GM19023 (cell line): ENCODE results near the gene FGGY.
"Not testable (repeated sequence)": the region's sequence is repeated elsewhere in the genome, so short reads cannot be mapped to it uniquely, and the experiment has no call there.

Experiments used
- ATAC-seq: cut with Tn5 transposase; IDR thresholded peaks from one replicate; pipeline ENCODE4 v1.9.1; 2021; ENCODE audit warnings: mild to moderate bottlenecking, moderate library complexity; ENCODE audit not compliant: unreplicated experiment

FGGY gene

DNA sequence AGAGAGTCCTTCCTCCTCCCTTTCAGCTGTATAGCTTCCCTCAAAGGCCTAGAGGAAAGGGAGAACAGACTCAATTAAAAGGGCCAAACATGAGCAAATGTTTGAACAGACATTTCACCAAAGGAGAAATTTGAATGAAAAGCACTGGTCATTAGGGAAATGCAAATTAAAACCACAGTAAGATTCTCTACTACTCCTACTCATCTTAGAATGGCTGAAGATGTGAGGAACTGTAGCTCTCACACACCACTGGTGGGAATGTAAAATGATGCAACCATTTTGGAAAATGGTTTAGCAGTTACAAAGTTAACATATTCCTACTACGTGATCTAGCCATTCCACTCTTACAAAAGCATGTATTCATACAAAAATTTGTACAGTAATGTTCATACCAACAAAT, 264.9 kb downstream of the FGGY start:
- no peak for ATAC-seq

DNA sequence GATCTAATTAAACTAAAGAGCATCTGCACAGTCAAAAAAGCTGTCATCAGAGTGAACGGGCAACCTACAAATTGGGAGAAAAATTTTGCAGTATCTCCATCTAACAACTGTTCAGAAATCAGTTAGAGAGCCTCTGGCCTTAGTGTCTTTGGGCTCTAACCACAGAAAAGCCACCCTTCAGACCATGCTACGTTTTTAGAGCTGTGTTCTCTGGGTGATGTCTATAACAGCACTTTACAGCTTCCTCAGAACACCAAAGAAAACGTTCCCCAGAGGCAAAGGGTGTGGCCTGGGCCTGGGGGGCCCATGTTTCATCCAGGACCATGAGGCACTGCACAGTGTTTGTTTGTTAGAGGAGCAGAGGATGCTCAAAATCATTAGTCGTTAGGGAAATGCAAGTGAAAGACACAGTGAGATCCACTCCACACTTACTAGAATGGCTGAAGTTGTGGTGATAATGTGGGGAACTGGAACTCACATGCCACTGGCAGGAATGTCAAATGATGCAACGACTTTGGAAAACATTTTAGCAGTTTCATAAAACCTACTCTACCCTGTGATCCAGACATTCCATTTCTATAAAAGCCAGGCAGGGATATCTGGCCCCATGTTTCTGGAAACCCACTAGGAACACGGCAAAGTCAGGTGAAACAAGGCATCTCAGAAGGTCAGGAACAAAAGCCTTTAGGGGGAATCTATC, 267.4 kb downstream of the FGGY start:
- ATAC-seq: no peak

DNA sequence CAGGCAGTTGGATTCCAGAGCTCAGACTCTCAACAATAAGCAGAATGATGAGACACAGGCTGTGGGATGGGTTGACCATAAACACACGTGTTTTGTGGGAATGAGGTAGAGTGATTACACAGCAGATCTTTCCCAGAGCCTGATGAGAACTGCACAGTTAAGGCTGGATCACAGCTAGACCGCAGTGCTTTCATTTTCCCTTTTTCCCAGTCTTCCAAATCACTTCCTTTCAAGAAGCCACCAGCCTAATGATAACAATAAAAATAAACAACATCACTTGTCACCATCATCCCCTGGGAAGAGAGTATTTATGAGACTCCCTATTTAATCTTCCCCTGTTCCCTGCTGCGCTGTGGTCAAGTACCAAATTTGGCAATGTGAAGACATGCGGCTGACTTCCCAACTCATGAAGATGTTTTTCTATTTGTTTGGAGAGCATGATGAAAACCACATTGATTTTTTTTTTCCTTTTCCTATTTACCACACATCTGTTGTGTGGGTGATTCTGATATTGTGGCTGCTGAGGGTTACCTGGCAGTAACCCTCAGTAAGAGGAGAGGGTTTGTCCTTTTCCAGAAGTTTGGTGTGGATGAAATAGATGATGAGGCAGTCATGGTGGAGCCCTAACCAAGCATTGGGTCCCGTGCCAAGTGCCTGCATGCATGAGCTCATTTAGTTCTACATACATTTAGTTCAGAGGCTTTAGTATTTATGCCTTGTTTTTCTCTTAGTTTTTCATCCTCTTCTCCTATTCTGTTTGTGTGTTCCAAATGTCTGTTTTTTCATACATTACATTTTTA, 268.9 kb downstream of the FGGY start:
- ATAC-seq: no peak

DNA sequence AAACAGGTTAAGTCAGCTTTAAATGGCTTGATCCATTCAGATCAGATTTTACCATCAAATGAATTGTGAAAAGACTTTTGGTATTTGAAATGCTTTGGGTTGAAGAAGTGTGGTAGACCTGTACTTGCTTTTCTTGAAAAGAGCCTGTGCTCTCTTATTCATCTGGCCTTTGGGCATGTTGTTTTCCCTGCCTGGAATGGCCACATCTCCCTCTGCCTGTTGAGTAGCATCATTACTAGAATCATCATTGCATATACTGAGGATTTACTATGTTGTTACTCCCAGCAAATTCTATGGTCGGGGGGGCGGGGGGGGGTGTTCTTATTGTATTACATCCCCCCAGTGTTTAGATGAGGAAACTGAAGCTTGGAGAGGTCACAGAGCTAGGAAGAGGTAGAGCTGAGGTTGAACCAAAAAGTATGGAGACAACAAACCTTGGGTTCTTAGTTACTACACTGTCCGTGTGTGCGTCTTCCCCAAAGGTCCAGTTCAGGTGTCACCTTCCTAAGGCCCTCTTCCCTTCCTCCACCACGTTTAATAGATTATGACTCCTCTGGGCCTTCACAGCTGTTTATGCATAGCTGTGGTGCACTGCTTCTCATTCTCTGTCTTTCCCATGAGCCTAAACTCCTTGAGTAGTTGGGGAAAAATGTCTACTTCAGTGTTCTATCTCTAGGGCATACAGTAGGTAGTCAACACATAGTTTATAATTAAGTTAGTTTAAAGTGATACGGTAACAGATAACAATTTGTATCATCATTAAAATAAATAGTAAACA, 271.5 kb downstream of the FGGY start:
- ATAC-seq: no peak

DNA sequence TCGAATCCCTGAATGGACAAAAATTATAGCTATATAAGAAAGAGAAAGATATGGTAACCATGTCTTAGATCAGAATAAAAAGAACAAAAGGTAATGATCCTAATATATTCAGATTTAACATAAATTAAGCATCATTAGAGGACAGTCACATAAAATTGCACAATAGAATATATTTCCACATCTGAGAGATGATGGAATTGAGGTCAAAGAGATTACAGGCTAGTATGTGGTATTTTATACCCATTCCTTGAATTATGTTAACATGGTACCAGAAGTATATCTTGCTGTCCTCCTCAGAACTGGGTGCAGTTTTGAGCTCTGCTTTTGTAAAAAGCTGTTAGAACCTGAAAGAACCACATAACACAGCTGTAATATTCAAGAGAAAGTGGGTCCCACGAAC, 272.3 kb downstream of the FGGY start:
- ATAC-seq: no peak

DNA sequence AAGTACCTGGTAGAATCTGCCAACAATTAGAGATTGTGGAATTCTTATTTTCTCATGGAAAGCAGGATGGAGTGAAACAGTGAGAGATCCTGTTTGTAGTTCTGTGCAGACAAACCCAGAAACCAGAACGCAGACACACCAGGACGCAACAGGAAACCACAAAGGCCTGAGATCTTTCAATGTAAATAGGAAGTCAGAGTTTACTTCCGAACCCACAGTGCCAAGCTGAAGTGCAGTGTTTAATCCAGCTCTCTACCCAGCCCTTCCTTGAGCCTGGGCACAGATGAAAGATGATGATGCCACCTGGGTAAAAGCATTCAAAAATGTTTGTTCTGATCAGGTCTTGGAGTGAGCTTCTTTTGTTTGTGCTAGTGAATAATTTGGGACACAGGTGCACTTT, 273.6 kb downstream of the FGGY start:
- no peak for ATAC-seq

DNA sequence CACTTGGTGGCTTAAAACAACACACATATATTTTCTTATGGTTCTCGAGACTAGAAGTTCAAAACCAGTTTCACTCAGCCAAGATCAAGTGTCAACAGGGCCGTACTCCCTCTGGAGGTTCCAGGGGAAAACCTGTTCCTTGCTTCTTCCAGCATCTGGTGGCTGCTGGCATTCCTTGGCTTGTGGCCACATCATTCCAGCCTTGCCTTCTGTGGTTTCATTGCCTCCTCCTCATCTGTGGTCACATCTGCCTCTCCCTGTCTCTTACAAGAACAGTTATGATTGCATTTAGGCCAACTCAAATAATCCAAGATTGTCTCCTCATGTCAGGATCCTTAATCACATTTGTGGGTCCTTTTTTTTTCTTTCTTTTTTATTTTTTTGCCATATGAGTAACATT, 277.2 kb downstream of the FGGY start:
- no peak for ATAC-seq

DNA sequence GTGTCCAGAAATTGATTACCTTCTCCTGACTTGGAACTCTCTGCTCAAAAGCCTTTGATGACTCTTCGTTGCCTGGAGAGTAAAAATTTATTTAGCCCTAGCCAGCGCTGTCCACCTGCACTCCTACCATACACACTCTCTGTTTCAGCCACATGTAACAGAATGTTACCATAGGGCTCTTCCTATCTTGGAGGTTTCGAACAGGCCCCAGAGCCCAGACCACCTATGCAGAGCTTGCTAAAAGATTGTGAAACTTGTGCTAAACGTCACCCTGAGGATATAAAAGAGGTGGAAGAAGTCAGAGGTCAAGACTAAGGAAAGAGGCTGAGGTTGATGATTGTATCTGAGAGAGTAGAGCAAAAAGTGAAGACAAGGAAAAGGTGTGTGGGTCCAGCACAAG, 280.9 kb downstream of the FGGY start:
- peak; percentile 62 for ATAC-seq

DNA sequence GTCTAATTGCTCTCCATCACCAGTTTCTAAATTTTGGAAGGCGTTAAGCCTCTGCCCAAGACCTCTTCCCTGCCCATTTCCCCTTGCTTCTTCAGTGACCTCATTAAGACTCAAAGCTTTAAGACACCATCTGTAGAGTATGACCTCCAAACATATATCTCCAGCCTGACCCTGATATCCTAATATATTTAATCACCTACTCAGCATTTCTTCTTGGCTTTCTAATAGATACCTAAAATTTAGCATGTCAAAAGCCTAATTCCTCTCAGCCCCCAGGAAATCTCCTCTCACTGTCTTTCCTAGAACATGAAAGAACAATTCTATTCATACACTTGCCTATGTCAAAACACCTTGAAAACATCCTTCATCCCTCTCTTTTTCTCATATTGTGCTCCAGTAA, 282.3 kb downstream of the FGGY start:
- ATAC-seq: no peak

DNA sequence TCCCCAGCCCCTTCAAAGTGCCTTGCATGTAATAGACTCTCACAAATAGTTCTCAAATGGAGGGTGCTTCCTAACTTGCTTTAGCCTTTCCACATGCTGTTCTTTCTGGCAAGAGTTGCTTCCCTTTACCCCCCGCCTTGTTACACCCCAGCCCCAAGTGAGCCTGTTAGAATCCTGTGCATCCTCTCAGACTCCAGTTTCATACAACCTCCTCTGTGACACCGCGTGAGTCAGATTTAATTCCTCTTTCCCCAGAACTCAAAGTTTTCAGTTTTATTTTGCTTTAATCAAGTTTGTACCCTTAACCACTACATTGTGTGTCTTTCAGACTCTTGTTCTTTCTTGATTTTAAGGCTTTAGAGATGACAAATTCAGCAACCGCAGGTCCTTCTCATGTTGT, 283.4 kb downstream of the FGGY start:
- ATAC-seq: no peak

DNA sequence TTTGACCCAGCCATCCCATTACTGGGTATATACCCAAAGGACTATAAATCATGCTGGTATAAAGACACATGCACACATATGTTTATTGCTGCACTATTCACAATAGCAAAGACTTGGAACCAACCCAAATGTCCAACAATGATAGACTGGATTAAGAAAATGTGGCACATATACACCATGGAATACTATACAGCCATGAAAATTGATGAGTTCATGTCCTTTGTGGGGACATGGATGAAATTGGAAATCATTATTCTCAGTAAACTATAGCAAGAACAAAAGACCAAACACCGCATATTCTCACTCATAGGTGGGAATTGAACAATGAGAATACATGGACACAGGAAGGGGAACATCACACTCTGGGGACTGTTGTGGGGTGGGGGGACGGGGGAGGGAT, 295.5 kb downstream of the FGGY start:
- ATAC-seq: not testable (repeated sequence)

DNA sequence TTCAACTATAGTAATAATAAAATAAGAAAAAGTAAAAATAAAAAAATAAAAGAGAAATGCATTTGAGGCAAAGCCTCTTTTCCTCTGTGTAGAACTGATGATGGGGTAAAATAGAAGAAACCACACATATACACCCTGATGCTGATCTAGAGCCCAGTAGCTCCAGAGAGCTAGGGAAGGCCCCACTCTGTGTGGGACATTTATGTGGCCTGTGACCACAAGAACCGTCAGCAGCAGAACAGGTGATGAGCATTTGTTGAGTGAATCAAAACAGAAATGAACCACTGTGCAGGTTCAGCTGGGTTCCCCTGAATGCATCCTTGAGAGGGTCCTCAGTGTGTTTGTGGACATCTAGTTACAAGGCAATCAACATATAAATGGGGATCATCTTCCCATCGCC, 296.0 kb downstream of the FGGY start:
- no peak for ATAC-seq

DNA sequence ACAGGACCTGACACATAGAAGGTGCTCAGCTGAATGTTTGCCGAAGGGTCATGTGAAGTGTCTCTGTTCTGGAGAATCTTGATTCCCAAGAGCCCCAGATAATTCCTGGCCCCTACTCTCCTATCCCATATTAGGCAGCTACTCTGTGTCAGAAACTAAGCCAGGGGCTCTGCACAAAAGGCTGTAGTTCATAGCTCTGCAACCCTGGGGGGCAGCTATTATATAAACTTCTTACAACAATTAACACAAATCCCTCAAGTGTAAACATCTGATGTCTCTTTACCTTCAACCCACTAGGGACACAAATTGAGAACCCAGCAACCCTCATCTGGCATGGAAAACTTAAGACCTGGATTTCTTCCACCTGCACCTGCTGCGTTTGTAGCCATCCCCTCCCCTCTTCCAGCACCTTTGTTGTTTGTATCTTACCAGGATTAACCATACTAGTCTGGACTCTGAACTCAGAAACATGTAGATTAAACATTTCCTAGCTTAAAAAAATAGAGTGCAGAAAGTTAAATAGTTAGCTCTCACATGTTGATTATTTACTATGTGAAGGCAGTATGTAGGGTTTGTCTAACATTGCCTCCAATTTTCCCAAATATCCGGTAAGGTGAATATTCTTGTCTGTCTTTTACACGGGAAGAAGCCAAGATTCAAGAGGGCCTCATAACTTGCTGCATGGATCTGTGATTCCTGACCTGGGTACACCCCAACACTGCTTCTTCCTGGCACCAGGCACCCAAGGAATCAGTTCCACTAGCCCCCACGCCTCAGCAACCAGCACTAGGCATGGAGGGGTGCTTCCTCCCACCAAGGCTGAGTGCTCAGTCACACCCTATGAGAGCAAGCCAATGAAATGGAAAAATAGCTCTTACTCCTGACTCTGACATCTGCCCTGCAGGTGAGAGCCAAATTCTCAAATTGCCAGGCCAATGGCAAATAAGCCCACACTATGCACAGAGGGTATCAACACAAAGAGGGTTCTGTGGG, 297.2 kb downstream of the FGGY start:
- ATAC-seq: no peak

DNA sequence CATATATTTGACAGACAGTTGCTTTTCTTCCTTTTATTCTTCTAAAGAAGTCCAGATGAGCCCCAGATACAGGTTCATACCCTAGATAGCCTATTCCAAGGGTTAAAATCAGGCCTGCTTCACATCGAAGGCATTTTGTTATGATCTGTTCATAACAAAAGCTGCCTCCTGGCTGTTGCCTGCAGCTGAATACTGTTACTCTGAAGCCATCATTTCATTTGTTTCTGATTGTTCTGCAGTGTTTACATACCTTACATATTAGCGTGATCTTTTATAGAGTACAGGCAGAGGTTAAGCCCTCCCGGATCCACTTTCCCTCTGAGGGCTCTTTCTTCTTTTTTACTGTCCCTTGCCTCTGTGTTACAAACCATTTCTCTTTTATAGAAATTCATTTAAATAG, 298.9 kb downstream of the FGGY start:
- no peak for ATAC-seq

DNA sequence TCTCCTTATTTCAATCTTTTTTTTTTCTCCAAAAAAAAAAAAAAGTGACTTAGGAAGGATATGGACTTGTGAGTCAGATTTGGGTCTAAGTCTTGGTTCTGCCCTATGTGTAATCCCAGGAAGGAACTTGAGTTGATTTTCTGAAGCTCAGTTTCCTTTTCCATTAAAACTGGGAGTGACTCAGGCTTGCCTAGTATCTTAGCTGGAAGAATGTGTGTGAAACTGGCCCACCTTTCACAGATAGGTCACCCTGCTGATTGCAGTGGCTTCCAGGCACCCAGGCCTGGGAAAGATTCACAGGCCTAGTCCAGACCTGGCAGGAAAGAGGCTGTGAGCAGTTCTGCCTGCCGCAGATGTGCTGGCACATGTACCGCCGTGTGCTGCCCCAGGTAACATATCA, 299.5 kb downstream of the FGGY start:
- ATAC-seq: no peak

DNA sequence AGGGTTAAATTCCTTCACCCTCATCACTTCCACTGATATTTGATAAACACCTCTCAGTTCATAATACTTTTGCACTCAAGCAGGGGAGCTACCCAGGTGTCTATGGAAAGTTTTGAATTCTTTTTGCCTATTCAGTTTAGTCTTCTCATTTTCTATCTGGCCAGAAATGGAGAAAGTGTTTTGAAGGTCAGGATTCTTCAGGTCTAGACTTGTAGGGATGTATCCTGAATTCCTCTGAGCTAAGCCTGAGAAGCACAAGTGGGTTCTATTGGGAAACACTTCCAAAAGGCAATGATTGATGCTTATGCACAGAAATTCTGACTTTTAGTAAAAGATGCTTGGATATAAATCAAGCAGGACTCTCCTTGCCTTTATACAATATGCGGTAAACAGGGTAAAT, 300.1 kb downstream of the FGGY start:
- no peak for ATAC-seq

DNA sequence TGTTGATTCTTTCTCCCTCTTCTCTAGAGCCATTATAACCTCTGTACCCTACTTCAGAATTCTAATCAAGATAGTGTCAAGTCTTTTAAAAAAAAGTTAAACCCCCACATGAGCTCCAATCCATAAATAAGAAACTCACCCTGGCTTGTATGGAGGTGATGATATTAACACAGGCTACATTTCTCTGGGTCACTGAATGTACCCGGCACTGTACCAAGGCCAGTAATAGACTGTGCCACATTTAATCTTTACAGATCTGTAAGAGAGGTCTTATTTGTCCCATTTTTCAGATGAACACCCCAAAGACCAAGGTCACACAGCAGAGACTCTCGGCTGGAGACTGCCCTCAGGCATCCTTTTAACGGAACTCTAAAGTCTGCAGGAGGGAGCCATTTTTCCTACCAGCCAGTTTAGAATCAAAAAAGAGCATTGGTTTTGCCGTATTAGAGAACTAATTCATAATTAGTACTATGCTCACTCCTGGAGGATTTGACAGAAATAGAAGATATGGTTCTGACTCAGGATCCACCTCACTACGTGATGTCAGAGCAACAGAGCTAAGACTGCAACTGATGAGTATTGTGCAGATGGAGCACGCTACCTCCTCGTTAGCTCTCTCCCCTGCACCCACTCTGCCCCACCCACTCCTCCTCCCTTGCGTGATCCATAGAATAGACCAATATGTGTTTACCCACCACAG, 300.7 kb downstream of the FGGY start:
- no peak for ATAC-seq

DNA sequence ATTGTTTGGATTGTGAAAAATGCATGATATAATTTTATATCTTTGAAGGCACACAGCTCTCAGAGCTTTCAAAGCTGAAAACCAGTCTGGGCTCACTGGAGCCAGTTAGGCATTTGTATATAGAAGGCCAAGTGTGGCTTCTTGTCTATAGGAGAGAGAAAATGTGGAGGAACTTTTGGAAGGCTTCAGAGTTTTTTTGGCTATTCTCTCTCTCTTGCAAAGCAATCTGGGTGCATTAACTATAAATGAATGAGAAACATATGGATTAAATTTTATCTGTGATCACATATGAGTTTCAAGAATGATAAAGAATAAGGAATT, 301.2 kb downstream of the FGGY start:
- no peak for ATAC-seq

DNA sequence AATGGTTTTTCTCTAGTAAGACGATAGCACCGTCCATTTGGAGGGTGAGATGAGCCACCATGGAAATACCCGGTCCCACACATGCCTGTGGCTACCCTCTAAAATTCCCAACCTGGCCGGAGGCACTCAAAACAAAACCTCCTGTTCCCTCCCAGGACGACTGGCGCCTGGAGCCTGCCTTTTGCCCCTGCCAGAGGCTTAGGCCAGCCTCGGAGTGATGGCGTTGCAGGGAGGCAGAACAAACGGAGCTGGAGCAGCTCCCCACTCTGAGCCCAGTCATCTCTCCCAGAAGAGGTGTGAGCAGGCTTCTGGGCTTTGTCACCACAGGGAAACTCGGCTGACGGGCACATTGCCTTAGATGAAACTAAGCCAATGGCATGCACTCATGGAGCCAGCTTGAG, 304.1 kb downstream of the FGGY start:
- no peak for ATAC-seq

DNA sequence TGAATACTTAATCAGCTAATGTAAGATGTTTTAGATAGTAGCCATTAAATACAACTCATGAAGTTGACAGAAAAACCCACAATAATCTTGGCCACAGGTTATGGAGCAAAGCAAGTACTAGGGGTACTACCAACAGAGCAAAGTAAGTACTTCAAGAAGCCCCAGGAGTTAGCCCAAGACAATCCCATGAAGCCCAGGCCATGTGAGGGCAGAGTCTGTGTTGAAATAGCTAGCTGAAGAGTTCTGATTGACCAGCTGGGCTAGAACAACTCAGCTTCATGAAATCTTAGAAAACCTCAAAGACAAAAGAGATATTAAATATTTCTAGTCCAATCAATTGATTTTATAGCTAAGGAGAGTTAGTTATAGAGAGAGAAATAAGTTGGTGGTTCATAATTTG, 304.9 kb downstream of the FGGY start:
- ATAC-seq: no peak
